IPS-15b (cell line): ENCODE data around the gene NNMT.

ENCODE experiments used
- H3K27me3 ChIP-seq: one replicate; pipeline ENCODE4 v1.6.1; 2013; ENCODE audit warnings: low read length; ENCODE audit not compliant: control insufficient read depth, insufficient read depth
- H3K36me3 ChIP-seq: one replicate; pipeline ENCODE4 v1.6.1; 2013; ENCODE audit warnings: low read length; ENCODE audit not compliant: control insufficient read depth, insufficient read depth
- H3K4me1 ChIP-seq: one replicate; pipeline ENCODE4 v1.6.1; 2013; ENCODE audit warnings: mild to moderate bottlenecking, low read length; ENCODE audit not compliant: control insufficient read depth, insufficient read depth
- H3K4me3 ChIP-seq: one replicate; pipeline ENCODE4 v1.5.1; 2013; ENCODE audit warnings: low read depth, low read length
- H3K9ac ChIP-seq: one replicate; pipeline ENCODE4 v1.6.1; 2013; ENCODE audit warnings: low read depth, mild to moderate bottlenecking, low read length
- H3K9me3 ChIP-seq: one replicate; pipeline ENCODE4 v1.6.1; 2013; ENCODE audit warnings: mild to moderate bottlenecking, low read length; ENCODE audit not compliant: control insufficient read depth, insufficient read depth

Gene NNMT

GRCh38 chr11:114256967-114257286 is 39.3 kb upstream of the NNMT start:
- no peaks in the 10 kb centered on the region for H3K36me3 ChIP-seq
- no peak overlapping the region for H3K9ac ChIP-seq
- H3K9me3 ChIP-seq = no peaks in the 10 kb centered on the region
- H3K4me1 ChIP-seq = peaks cover 2% of the 10 kb centered on the region
- no peaks in the 10 kb centered on the region for H3K27me3 ChIP-seq
- no peak overlapping the region for H3K4me3 ChIP-seq

- H3K36me3 ChIP-seq = no peaks in the 10 kb centered on the region
- H3K4me1 ChIP-seq = peaks cover 2% of the 10 kb centered on the region
- no peak overlapping the region for H3K9ac ChIP-seq
- H3K27me3 ChIP-seq = no peaks in the 10 kb centered on the region
- H3K9me3 ChIP-seq = no peaks in the 10 kb centered on the region
- H3K4me3 ChIP-seq = no peak overlapping the region
Observed at GRCh38 chr11:114257621-114258558, 38.3 kb upstream of the NNMT start.

- no peak overlapping the region for H3K9ac ChIP-seq
- H3K9me3 ChIP-seq = no peaks in the 10 kb centered on the region
- H3K4me1 ChIP-seq = peaks cover 2% of the 10 kb centered on the region
- no peak overlapping the region for H3K4me3 ChIP-seq
- no peaks in the 10 kb centered on the region for H3K27me3 ChIP-seq
- H3K36me3 ChIP-seq = no peaks in the 10 kb centered on the region
Observed at GRCh38 chr11:114258696-114259095, 37.5 kb upstream of the NNMT start.

- peaks cover 2% of the 10 kb centered on the region for H3K4me1 ChIP-seq
- no peak overlapping the region for H3K9ac ChIP-seq
- H3K9me3 ChIP-seq = no peaks in the 10 kb centered on the region
- H3K27me3 ChIP-seq = no peaks in the 10 kb centered on the region
- no peak overlapping the region for H3K4me3 ChIP-seq
- H3K36me3 ChIP-seq = no peaks in the 10 kb centered on the region
Observed at GRCh38 chr11:114259124-114259526, 37.1 kb upstream of the NNMT start.

GRCh38 chr11:114259551-114259983 is 36.6 kb upstream of the NNMT start:
- Histone ChIP-seq H3K9me3 (no peaks in the 10 kb centered on the region), H3K27me3 (no peaks in the 10 kb centered on the region), H3K36me3 (no peaks in the 10 kb centered on the region), H3K9ac (no peak overlapping the region), H3K4me3 (no peak overlapping the region), H3K4me1 (peaks cover 2% of the 10 kb centered on the region)

GRCh38 chr11:114260077-114260476 is 36.1 kb upstream of the NNMT start:
- no peak overlapping the region for H3K9ac ChIP-seq
- H3K36me3 ChIP-seq = no peaks in the 10 kb centered on the region
- H3K27me3 ChIP-seq = no peaks in the 10 kb centered on the region
- H3K4me1 ChIP-seq = peaks cover 2% of the 10 kb centered on the region
- no peak overlapping the region for H3K4me3 ChIP-seq
- H3K9me3 ChIP-seq = no peaks in the 10 kb centered on the region

- H3K9ac ChIP-seq = no peak overlapping the region
Observed at GRCh38 chr11:114260483-114260882, 35.7 kb upstream of the NNMT start.

GRCh38 chr11:114261791-114262190 is 34.4 kb upstream of the NNMT start:
- H3K4me3 ChIP-seq = no peak overlapping the region
- H3K4me1 ChIP-seq = peaks cover 2% of the 10 kb centered on the region
- no peaks in the 10 kb centered on the region for H3K27me3 ChIP-seq
- no peaks in the 10 kb centered on the region for H3K36me3 ChIP-seq
- no peaks in the 10 kb centered on the region for H3K9me3 ChIP-seq
- no peak overlapping the region for H3K9ac ChIP-seq

More at GRCh38 chr11:114260483-114260882, 35.7 kb upstream of the NNMT start:
- H3K4me1 ChIP-seq = peaks cover 2% of the 10 kb centered on the region
- no peaks in the 10 kb centered on the region for H3K27me3 ChIP-seq
- no peaks in the 10 kb centered on the region for H3K36me3 ChIP-seq
- no peak overlapping the region for H3K4me3 ChIP-seq
- H3K9me3 ChIP-seq = no peaks in the 10 kb centered on the region

- Histone ChIP-seq H3K4me1 (peaks cover 2% of the 10 kb centered on the region), H3K36me3 (no peaks in the 10 kb centered on the region), H3K27me3 (no peaks in the 10 kb centered on the region), H3K9ac (no peak overlapping the region), H3K4me3 (no peak overlapping the region), H3K9me3 (no peaks in the 10 kb centered on the region)
Observed at GRCh38 chr11:114262681-114263512, 33.3 kb upstream of the NNMT start.

- Histone ChIP-seq H3K4me3 (no peak overlapping the region), H3K36me3 (no peaks in the 10 kb centered on the region), H3K27me3 (no peaks in the 10 kb centered on the region), H3K9ac (no peak overlapping the region), H3K9me3 (no peaks in the 10 kb centered on the region), H3K4me1 (peaks cover 2% of the 10 kb centered on the region)
Observed at GRCh38 chr11:114263513-114264170, 32.6 kb upstream of the NNMT start.

- no peaks in the 10 kb centered on the region for H3K36me3 ChIP-seq
- H3K4me3 ChIP-seq = no peak overlapping the region
- no peaks in the 10 kb centered on the region for H3K27me3 ChIP-seq
- peaks cover 2% of the 10 kb centered on the region for H3K4me1 ChIP-seq
- H3K9ac ChIP-seq = no peak overlapping the region
- no peaks in the 10 kb centered on the region for H3K9me3 ChIP-seq
Observed at GRCh38 chr11:114264381-114264780, 31.8 kb upstream of the NNMT start.
